ENCODE results near the gene ARHGEF28. TPM values are rescaled to one million over a fixed set of nuclear protein-coding genes. Genes with fewer than 3 reads are reported as not detected.

The ARHGEF28 gene
- total RNA-seq, 1 donor from 2014 or later, result 44.9 TPM

- no peaks in the 10 kb centered on the region for H3K27me3 Mint-ChIP-seq (ENCODE audit: unreplicated experiment)
- no peaks in the 10 kb centered on the region for H3K9me3 Mint-ChIP-seq (ENCODE audit: unreplicated experiment)
- H3K4me3 Mint-ChIP-seq (ENCODE audit: unreplicated experiment), result no peak overlapping the region
- H3K36me3 Mint-ChIP-seq (ENCODE audit: unreplicated experiment), result peaks cover 21% of the 10 kb centered on the region
- no peak for TF ChIP-seq CTCF (IDR thresholded peaks at IDR 0.05)
- peaks cover 32% of the 10 kb centered on the region for H3K4me1 Mint-ChIP-seq (ENCODE audit: unreplicated experiment)
- H3K27ac Mint-ChIP-seq (ENCODE audit: unreplicated experiment), result no peak overlapping the region
- no peak for DNase-seq (ENCODE audit: extremely low spot score, unreplicated experiment)
Measured at GRCh38 chr5:73698011-73698410, 72.0 kb downstream of the ARHGEF28 start.

- DNase-seq (ENCODE audit: extremely low spot score, unreplicated experiment), result no peak
- no peak for TF ChIP-seq CTCF (IDR thresholded peaks at IDR 0.05)
- H3K4me3 Mint-ChIP-seq (ENCODE audit: unreplicated experiment), result no peak overlapping the region
- peaks cover 9% of the 10 kb centered on the region for H3K4me1 Mint-ChIP-seq (ENCODE audit: unreplicated experiment)
- H3K36me3 Mint-ChIP-seq (ENCODE audit: unreplicated experiment), result peaks cover 21% of the 10 kb centered on the region
- H3K27me3 Mint-ChIP-seq (ENCODE audit: unreplicated experiment), result no peaks in the 10 kb centered on the region
- H3K9me3 Mint-ChIP-seq (ENCODE audit: unreplicated experiment), result no peaks in the 10 kb centered on the region
- H3K27ac Mint-ChIP-seq (ENCODE audit: unreplicated experiment), result no peak overlapping the region
Measured at GRCh38 chr5:73701566-73701965, 75.6 kb downstream of the ARHGEF28 start.

- H3K9me3 Mint-ChIP-seq (ENCODE audit: unreplicated experiment), result no peaks in the 10 kb centered on the region
- peaks cover 16% of the 10 kb centered on the region for H3K4me1 Mint-ChIP-seq (ENCODE audit: unreplicated experiment)
- H3K27me3 Mint-ChIP-seq (ENCODE audit: unreplicated experiment), result no peaks in the 10 kb centered on the region
- peaks cover 23% of the 10 kb centered on the region for H3K36me3 Mint-ChIP-seq (ENCODE audit: unreplicated experiment)
- H3K27ac Mint-ChIP-seq (ENCODE audit: unreplicated experiment), result no peak overlapping the region
- no peak for DNase-seq (ENCODE audit: extremely low spot score, unreplicated experiment)
- no peak for TF ChIP-seq CTCF (IDR thresholded peaks at IDR 0.05)
- H3K4me3 Mint-ChIP-seq (ENCODE audit: unreplicated experiment), result no peak overlapping the region
Measured at GRCh38 chr5:73702534-73702933, 76.5 kb downstream of the ARHGEF28 start.

- H3K36me3 Mint-ChIP-seq (ENCODE audit: unreplicated experiment), result peaks cover 22% of the 10 kb centered on the region
- DNase-seq (ENCODE audit: extremely low spot score, unreplicated experiment), result no peak
- no peak overlapping the region for H3K4me3 Mint-ChIP-seq (ENCODE audit: unreplicated experiment)
- no peak overlapping the region for H3K27ac Mint-ChIP-seq (ENCODE audit: unreplicated experiment)
- no peaks in the 10 kb centered on the region for H3K27me3 Mint-ChIP-seq (ENCODE audit: unreplicated experiment)
- peaks cover 20% of the 10 kb centered on the region for H3K4me1 Mint-ChIP-seq (ENCODE audit: unreplicated experiment)
- H3K9me3 Mint-ChIP-seq (ENCODE audit: unreplicated experiment), result no peaks in the 10 kb centered on the region
- no peak for TF ChIP-seq CTCF (IDR thresholded peaks at IDR 0.05)
Measured at GRCh38 chr5:73702951-73703350, 77.0 kb downstream of the ARHGEF28 start.

DNA sequence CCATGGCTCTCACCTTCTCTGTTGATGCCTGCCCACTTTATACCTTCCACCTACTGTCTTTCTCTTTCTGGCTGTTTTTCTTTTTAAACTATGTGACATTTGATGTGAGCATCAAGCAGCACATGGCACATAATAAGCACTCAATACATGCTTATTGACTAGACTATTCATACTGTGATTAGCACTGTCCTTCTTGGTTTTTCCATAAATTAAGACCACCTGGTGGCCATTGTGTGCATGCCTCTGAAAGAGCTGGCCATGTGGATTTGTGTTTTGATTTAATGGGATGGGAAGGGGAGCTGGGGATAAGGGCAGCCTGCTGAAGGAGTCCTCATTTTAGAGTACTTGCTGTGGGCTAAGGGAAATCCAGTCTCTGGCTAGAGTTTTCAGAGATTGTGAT lies 79.4 kb downstream of the ARHGEF28 start:
- peaks cover 23% of the 10 kb centered on the region for H3K36me3 Mint-ChIP-seq (ENCODE audit: unreplicated experiment)
- DNase-seq (ENCODE audit: extremely low spot score, unreplicated experiment), result no peak
- no peak for TF ChIP-seq CTCF (IDR thresholded peaks at IDR 0.05)
- peaks cover 15% of the 10 kb centered on the region for H3K9me3 Mint-ChIP-seq (ENCODE audit: unreplicated experiment)
- H3K4me3 Mint-ChIP-seq (ENCODE audit: unreplicated experiment), result no peak overlapping the region
- H3K27ac Mint-ChIP-seq (ENCODE audit: unreplicated experiment), result no peak overlapping the region
- H3K27me3 Mint-ChIP-seq (ENCODE audit: unreplicated experiment), result no peaks in the 10 kb centered on the region
- H3K4me1 Mint-ChIP-seq (ENCODE audit: unreplicated experiment), result peaks cover 26% of the 10 kb centered on the region

Data from osteocyte (in vitro differentiated cells).